WTC11 (cell line): ENCODE measurements around the gene ZCWPW1. TPM values are rescaled to one million over a fixed set of nuclear protein-coding genes. Genes with fewer than 3 reads are reported as not detected.

Source experiments
- ATAC-seq: fragments of 200-7000 bp; cut with Tn5 transposase; 2 replicates; pipeline ENCODE4 v1.10.0; 2021; ENCODE audit warnings: mild to moderate bottlenecking, moderate library complexity
- CTCF ChIA-PET: fragments of 300-600 bp; sonication (Branson Sonifier 250); formaldehyde crosslinking; loops from one replicate; lab custom pipeline; 2021; ENCODE audit warnings: antibody characterized with exemption; lab: Charles Lee
- POLR2A ChIA-PET: fragments of 350-600 bp; sonication (Branson Sonifier 250); formaldehyde crosslinking; loops from one replicate; lab custom pipeline; 2021; ENCODE audit warnings: antibody characterized with exemption; lab: Charles Lee
- DNase-seq: peaks from one replicate; pipeline ENCODE4 v3.0.0; 2021; ENCODE audit warnings: low spot score
- H3K27ac Mint-ChIP-seq: 2 replicates; pipeline ENCODE4 v1.8.0; 2021; ENCODE audit warnings: mixed read lengths
- H3K27me3 Mint-ChIP-seq: 2 replicates; pipeline ENCODE4 v1.8.0; 2021; ENCODE audit warnings: low read depth, mild to moderate bottlenecking, moderate library complexity, mixed read lengths
- H3K36me3 Mint-ChIP-seq: 2 replicates; pipeline ENCODE4 v1.8.0; 2021; ENCODE audit warnings: mixed read lengths
- H3K4me1 Mint-ChIP-seq: 2 replicates; pipeline ENCODE4 v1.8.0; 2022; ENCODE audit warnings: mixed read lengths
- H3K4me3 Mint-ChIP-seq: 2 replicates; pipeline ENCODE4 v1.8.0; 2021; ENCODE audit warnings: mild to moderate bottlenecking, moderate library complexity, mixed read lengths
- H3K9me3 Mint-ChIP-seq: 2 replicates; pipeline ENCODE4 v1.8.0; 2021; ENCODE audit warnings: mixed read lengths
- ATF1 ChIP-seq: sonication (generic); formaldehyde crosslinking; IDR thresholded peaks from 2 replicates; pipeline ENCODE4 v1.8.1; 2023; ENCODE audit warnings: mild to moderate bottlenecking, moderate library complexity, missing genetic modification reagents
- CDX4 ChIP-seq: fragments of 250-450 bp; sonication (Bioruptor Pico); IDR thresholded peaks from 2 replicates; pipeline ENCODE4 v1.9.0; 2021; ENCODE audit warnings: moderate library complexity, mild to moderate bottlenecking, inconsistent platforms, borderline replicate concordance
- CREB1 ChIP-seq: sonication (generic); formaldehyde crosslinking; IDR thresholded peaks from 2 replicates; pipeline ENCODE4 v1.8.0; 2023; ENCODE audit warnings: mild to moderate bottlenecking, missing genetic modification reagents
- E2F4 ChIP-seq: sonication (generic); formaldehyde crosslinking; IDR thresholded peaks from 2 replicates; pipeline ENCODE4 v1.8.1; 2022; ENCODE audit warnings: low read depth, mild to moderate bottlenecking, moderate library complexity, missing genetic modification reagents, borderline replicate concordance
- ETV6 ChIP-seq: sonication (generic); formaldehyde crosslinking; IDR thresholded peaks from 2 replicates; pipeline ENCODE4 v1.8.1; 2022; ENCODE audit warnings: mild to moderate bottlenecking, missing genetic modification reagents
- FOXJ3 ChIP-seq: sonication (generic); formaldehyde crosslinking; IDR thresholded peaks from 2 replicates; pipeline ENCODE4 v1.9.0; 2021; ENCODE audit warnings: missing genetic modification reagents, mild to moderate bottlenecking, borderline replicate concordance
- GABPB1 ChIP-seq: sonication (generic); formaldehyde crosslinking; IDR thresholded peaks from 2 replicates; pipeline ENCODE4 v1.8.1; 2023; ENCODE audit warnings: mild to moderate bottlenecking, missing genetic modification reagents
- MXD4 ChIP-seq: fragments of 250-450 bp; sonication (Bioruptor Pico); IDR thresholded peaks from 2 replicates; pipeline ENCODE4 v1.8.0; 2021; ENCODE audit warnings: mild to moderate bottlenecking, moderate library complexity, borderline replicate concordance
- NFATC4 ChIP-seq: fragments of 250-450 bp; sonication (Bioruptor Pico); IDR thresholded peaks from 2 replicates; pipeline ENCODE4 v1.9.0; 2021; ENCODE audit warnings: mild to moderate bottlenecking
- ZBTB21 ChIP-seq: sonication (generic); formaldehyde crosslinking; IDR thresholded peaks from 2 replicates; pipeline ENCODE4 v1.8.1; 2023; ENCODE audit warnings: mild to moderate bottlenecking, missing genetic modification reagents, borderline replicate concordance
- ZNF317 ChIP-seq: sonication (generic); formaldehyde crosslinking; IDR thresholded peaks from 2 replicates; pipeline ENCODE4 v1.8.1; 2023; ENCODE audit warnings: low read depth, mild to moderate bottlenecking, moderate library complexity, missing genetic modification reagents, borderline replicate concordance
- ZNF671 ChIP-seq: fragments of 250-450 bp; sonication (Bioruptor Pico); IDR thresholded peaks from 2 replicates; pipeline ENCODE4 v1.8.0; 2021; ENCODE audit warnings: mild to moderate bottlenecking
- total RNA-seq: library from RNA; stranded (reverse); gene quantifications from 3 replicates; pipeline ENCODE4 v1.2.3, GENCODE V29; 2021
- TF ChIP-seq, protein P1 (sequence below): sonication (generic); formaldehyde crosslinking; IDR thresholded peaks from 2 replicates; pipeline ENCODE4 v1.8.0; 2022; ENCODE audit warnings: missing genetic modification reagents
- TF ChIP-seq, protein P2 (sequence below): sonication (generic); formaldehyde crosslinking; conservative IDR thresholded peaks from 2 replicates; pipeline ENCODE4 v1.8.1; 2023; ENCODE audit warnings: mild to moderate bottlenecking, low read depth, missing genetic modification reagents, moderate library complexity
- TF ChIP-seq, protein P3 (sequence below): sonication (generic); formaldehyde crosslinking; IDR thresholded peaks from 2 replicates; pipeline ENCODE4 v1.8.0; 2022; ENCODE audit warnings: mild to moderate bottlenecking, missing genetic modification reagents
- TF ChIP-seq, protein P4 (sequence below): fragments of 250-450 bp; sonication (Bioruptor Pico); IDR thresholded peaks from 2 replicates; pipeline ENCODE4 v2.1.2; 2022; ENCODE audit warnings: mild to moderate bottlenecking, moderate library complexity

Gene ZCWPW1
- total RNA-seq, 1 experiment from 2014 or later = 1.4 TPM

GRCh38 chr7:100469227-100470044, 40.9 kb upstream of the ZCWPW1 start (continued):
- TF ChIP-seq ZBTB21 (CRISPR knock-in tag) (no peak), GABPB1 (CRISPR knock-in tag) (no peak)
- TF ChIP-seq, protein P1, sequence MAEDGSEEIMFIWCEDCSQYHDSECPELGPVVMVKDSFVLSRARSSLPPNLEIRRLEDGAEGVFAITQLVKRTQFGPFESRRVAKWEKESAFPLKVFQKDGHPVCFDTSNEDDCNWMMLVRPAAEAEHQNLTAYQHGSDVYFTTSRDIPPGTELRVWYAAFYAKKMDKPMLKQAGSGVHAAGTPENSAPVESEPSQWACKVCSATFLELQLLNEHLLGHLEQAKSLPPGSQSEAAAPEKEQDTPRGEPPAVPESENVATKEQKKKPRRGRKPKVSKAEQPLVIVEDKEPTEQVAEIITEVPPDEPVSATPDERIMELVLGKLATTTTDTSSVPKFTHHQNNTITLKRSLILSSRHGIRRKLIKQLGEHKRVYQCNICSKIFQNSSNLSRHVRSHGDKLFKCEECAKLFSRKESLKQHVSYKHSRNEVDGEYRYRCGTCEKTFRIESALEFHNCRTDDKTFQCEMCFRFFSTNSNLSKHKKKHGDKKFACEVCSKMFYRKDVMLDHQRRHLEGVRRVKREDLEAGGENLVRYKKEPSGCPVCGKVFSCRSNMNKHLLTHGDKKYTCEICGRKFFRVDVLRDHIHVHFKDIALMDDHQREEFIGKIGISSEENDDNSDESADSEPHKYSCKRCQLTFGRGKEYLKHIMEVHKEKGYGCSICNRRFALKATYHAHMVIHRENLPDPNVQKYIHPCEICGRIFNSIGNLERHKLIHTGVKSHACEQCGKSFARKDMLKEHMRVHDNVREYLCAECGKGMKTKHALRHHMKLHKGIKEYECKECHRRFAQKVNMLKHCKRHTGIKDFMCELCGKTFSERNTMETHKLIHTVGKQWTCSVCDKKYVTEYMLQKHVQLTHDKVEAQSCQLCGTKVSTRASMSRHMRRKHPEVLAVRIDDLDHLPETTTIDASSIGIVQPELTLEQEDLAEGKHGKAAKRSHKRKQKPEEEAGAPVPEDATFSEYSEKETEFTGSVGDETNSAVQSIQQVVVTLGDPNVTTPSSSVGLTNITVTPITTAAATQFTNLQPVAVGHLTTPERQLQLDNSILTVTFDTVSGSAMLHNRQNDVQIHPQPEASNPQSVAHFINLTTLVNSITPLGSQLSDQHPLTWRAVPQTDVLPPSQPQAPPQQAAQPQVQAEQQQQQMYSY (CRISPR knock-in tag) = no peak
- TF ChIP-seq, protein P2, sequence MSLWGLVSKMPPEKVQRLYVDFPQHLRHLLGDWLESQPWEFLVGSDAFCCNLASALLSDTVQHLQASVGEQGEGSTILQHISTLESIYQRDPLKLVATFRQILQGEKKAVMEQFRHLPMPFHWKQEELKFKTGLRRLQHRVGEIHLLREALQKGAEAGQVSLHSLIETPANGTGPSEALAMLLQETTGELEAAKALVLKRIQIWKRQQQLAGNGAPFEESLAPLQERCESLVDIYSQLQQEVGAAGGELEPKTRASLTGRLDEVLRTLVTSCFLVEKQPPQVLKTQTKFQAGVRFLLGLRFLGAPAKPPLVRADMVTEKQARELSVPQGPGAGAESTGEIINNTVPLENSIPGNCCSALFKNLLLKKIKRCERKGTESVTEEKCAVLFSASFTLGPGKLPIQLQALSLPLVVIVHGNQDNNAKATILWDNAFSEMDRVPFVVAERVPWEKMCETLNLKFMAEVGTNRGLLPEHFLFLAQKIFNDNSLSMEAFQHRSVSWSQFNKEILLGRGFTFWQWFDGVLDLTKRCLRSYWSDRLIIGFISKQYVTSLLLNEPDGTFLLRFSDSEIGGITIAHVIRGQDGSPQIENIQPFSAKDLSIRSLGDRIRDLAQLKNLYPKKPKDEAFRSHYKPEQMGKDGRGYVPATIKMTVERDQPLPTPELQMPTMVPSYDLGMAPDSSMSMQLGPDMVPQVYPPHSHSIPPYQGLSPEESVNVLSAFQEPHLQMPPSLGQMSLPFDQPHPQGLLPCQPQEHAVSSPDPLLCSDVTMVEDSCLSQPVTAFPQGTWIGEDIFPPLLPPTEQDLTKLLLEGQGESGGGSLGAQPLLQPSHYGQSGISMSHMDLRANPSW (CRISPR knock-in tag) = no peak
- TF ChIP-seq, all 79 proteins: peak for 2

- Mint-ChIP-seq H3K27ac (no peak overlapping the region), H3K4me3 (no peak overlapping the region), H3K27me3 (no peaks in the 10 kb centered on the region; the same call in 1 of the 2 replicates), H3K4me1 (peaks cover 9% of the 10 kb centered on the region; the same call in 1 of the 2 replicates), H3K36me3 (no peaks in the 10 kb centered on the region), H3K9me3 (no peaks in the 10 kb centered on the region)
- ATAC-seq (no peak), DNase-seq (no peak)
- ChIA-PET POLR2A (no interaction called here), CTCF (interaction anchor here (1.2 to 7.9 kb wide), 3 partner anchors 91 to 96 kb away, joined by 4 to 56 read pairs (median 45); no protein-coding TSS in a partner anchor)
- TF ChIP-seq CREB1 (CRISPR knock-in tag) (no peak), ZNF317 (no peak), NFATC4 (CRISPR knock-in tag) (no peak), MXD4 (CRISPR knock-in tag) (no peak), E2F4 (CRISPR knock-in tag) (no peak), ZBTB21 (CRISPR knock-in tag) (no peak), CDX4 (no peak), FOXJ3 (CRISPR knock-in tag) (no peak), ETV6 (CRISPR knock-in tag) (no peak), ZNF671 (CRISPR knock-in tag) (no peak), ATF1 (CRISPR knock-in tag) (no peak)
- TF ChIP-seq, protein P3, sequence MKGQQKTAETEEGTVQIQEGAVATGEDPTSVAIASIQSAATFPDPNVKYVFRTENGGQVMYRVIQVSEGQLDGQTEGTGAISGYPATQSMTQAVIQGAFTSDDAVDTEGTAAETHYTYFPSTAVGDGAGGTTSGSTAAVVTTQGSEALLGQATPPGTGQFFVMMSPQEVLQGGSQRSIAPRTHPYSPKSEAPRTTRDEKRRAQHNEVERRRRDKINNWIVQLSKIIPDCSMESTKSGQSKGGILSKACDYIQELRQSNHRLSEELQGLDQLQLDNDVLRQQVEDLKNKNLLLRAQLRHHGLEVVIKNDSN (CRISPR knock-in tag) = no peak
- TF ChIP-seq, protein P4, sequence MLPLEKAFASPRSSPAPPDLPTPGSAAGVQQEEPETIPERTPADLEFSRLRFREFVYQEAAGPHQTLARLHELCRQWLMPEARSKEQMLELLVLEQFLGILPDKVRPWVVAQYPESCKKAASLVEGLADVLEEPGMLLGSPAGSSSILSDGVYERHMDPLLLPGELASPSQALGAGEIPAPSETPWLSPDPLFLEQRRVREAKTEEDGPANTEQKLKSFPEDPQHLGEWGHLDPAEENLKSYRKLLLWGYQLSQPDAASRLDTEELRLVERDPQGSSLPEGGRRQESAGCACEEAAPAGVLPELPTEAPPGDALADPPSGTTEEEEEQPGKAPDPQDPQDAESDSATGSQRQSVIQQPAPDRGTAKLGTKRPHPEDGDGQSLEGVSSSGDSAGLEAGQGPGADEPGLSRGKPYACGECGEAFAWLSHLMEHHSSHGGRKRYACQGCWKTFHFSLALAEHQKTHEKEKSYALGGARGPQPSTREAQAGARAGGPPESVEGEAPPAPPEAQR (CRISPR knock-in tag) = no peak
- TF ChIP-seq, protein P1 (CRISPR knock-in tag) = no peak
Observed at GRCh38 chr7:100467638-100468373, 39.3 kb upstream of the ZCWPW1 start.
